A673 (cell line): ENCODE results near the gene NSD2. TPM values are rescaled to one million over a fixed set of nuclear protein-coding genes. Genes with fewer than 3 reads are reported as not detected.

ENCODE experiments used
- BruUV-seq: library from RNA; stranded (reverse); fragments of 400-500 nt; replicated peaks from 2 replicates; lab custom pipeline; 2021; lab: Mats Ljungman, UMichigan
- CTCF ChIA-PET: fragments of 300-600 bp; sonication (Branson Sonifier 250); formaldehyde crosslinking; loops from one replicate; lab custom pipeline; 2022; ENCODE audit warnings: antibody characterized with exemption; lab: Charles Lee
- POLR2A ChIA-PET: fragments of 300-600 bp; sonication (Branson Sonifier 250); formaldehyde crosslinking; loops from one replicate; lab custom pipeline; 2022; ENCODE audit warnings: antibody characterized with exemption; ENCODE audit not compliant: low non-redundant PET; lab: Charles Lee
- DNase-seq: peaks from one replicate; pipeline ENCODE4 v3.0.0-alpha.2; 2015; ENCODE audit warnings: low spot score
- H3K27ac ChIP-seq: fragments of 200-600 bp; sonication (generic); 2 replicates; pipeline ENCODE4 v1.5.1; 2016; ENCODE audit warnings: mixed run types, low read depth, mild to moderate bottlenecking, mixed read lengths, antibody characterized with exemption, low read length; ENCODE audit not compliant: poor library complexity, severe bottlenecking
- H3K27me3 ChIP-seq: fragments of 200-600 bp; sonication (generic); replicated peaks from 2 replicates; pipeline ENCODE4 v1.6.1; 2017; ENCODE audit warnings: mixed run types, low read depth, mild to moderate bottlenecking, mixed read lengths, antibody characterized with exemption, low read length; ENCODE audit not compliant: insufficient read depth, poor library complexity
- H3K36me3 ChIP-seq: fragments of 200-600 bp; sonication (generic); 2 replicates; pipeline ENCODE4 v1.6.1; 2016; ENCODE audit warnings: mixed run types, mild to moderate bottlenecking, mixed read lengths, antibody characterized with exemption, low read length; ENCODE audit not compliant: insufficient read depth, poor library complexity, severe bottlenecking
- H3K4me1 ChIP-seq: fragments of 200-600 bp; sonication (generic); 2 replicates; pipeline ENCODE4 v1.6.1; 2017; ENCODE audit warnings: mixed run types, mild to moderate bottlenecking, mixed read lengths, antibody characterized with exemption, low read length; ENCODE audit not compliant: insufficient read depth, poor library complexity, severe bottlenecking
- H3K4me3 ChIP-seq: fragments of 200-600 bp; sonication (generic); 2 replicates; pipeline ENCODE4 v1.5.1; 2016; ENCODE audit warnings: low read depth, mixed run types, mild to moderate bottlenecking, mixed read lengths, low read length; ENCODE audit not compliant: poor library complexity, severe bottlenecking
- H3K9me3 ChIP-seq: fragments of 200-600 bp; sonication (generic); 2 replicates; pipeline ENCODE4 v1.6.1; 2016; ENCODE audit warnings: mixed run types, low read depth, mild to moderate bottlenecking, mixed read lengths, antibody characterized with exemption, low read length; ENCODE audit not compliant: poor library complexity, severe bottlenecking
- EZH2 ChIP-seq: fragments of 200-600 bp; sonication (generic); IDR thresholded peaks from 2 replicates; pipeline ENCODE4 v1.6.1; 2017; ENCODE audit warnings: borderline replicate concordance, low read depth, mild to moderate bottlenecking, mixed read lengths, antibody characterized with exemption, low read length; ENCODE audit not compliant: poor library complexity, severe bottlenecking
- intact Hi-C: fragments of 100-400 bp; cut with micrococcal nuclease; formaldehyde crosslinking; loops from one replicate; pipeline ENCODE4 v1.10.0; 2022; ENCODE audit not compliant: unreplicated experiment
- total RNA-seq: library from RNA; stranded (reverse); gene quantifications from 2 replicates; pipeline ENCODE4 v1.2.3, GENCODE V29; 2021
- TF ChIP-seq, protein P1 (sequence below): fragments of 300-800, 200-600 bp; sonication (generic); conservative IDR thresholded peaks from 2 replicates; pipeline ENCODE4 v1.5.1; 2017; ENCODE audit warnings: low read depth, mild to moderate bottlenecking, antibody characterized with exemption, low read length, moderate library complexity, mixed read lengths

Gene NSD2
- total RNA-seq, 1 experiment from 2014 or later: 227 TPM

DNA sequence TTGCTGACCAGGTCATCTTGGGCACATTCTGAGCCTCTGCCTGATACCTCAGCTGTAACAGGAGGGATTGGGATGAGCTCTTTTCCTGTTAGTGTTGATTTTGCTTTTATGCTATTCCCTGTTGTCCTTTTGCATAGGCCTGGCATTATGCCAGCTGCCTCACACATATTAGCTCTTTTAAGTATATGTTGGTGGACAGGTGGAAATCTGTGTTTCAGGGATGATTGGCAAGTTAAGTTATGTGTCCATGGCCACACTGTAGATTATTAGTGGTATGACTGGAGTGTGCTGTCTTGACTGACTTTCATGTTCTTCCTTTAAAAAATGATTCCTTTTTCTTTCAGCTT lies 28.9 kb downstream of the NSD2 start:
- no peaks in the 10 kb centered on the region for H3K9me3 ChIP-seq
- intact Hi-C loops: no loop called here
- CTCF ChIA-PET: interaction anchor here (0.6 to 1.3 kb wide), 2 partner anchors 10 to 1277 kb away, joined by 3 to 6 read pairs; no protein-coding TSS in a partner anchor
- H3K4me3 ChIP-seq: no peak overlapping the region
- TF ChIP-seq, protein P1, sequence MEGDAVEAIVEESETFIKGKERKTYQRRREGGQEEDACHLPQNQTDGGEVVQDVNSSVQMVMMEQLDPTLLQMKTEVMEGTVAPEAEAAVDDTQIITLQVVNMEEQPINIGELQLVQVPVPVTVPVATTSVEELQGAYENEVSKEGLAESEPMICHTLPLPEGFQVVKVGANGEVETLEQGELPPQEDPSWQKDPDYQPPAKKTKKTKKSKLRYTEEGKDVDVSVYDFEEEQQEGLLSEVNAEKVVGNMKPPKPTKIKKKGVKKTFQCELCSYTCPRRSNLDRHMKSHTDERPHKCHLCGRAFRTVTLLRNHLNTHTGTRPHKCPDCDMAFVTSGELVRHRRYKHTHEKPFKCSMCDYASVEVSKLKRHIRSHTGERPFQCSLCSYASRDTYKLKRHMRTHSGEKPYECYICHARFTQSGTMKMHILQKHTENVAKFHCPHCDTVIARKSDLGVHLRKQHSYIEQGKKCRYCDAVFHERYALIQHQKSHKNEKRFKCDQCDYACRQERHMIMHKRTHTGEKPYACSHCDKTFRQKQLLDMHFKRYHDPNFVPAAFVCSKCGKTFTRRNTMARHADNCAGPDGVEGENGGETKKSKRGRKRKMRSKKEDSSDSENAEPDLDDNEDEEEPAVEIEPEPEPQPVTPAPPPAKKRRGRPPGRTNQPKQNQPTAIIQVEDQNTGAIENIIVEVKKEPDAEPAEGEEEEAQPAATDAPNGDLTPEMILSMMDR: no peak
- no peak for TF ChIP-seq EZH2
- no TSS peak for BruUV-seq
- H3K27ac ChIP-seq: no peak overlapping the region
- no peaks in the 10 kb centered on the region for H3K27me3 ChIP-seq
- no peak for DNase-seq
- POLR2A ChIA-PET: interaction anchor here (0.6 kb wide), 1 partner anchor 53 kb away, joined by 3 read pairs; no protein-coding TSS in a partner anchor
- H3K4me1 ChIP-seq: no peaks in the 10 kb centered on the region
- peaks cover 48% of the 10 kb centered on the region for H3K36me3 ChIP-seq

DNA sequence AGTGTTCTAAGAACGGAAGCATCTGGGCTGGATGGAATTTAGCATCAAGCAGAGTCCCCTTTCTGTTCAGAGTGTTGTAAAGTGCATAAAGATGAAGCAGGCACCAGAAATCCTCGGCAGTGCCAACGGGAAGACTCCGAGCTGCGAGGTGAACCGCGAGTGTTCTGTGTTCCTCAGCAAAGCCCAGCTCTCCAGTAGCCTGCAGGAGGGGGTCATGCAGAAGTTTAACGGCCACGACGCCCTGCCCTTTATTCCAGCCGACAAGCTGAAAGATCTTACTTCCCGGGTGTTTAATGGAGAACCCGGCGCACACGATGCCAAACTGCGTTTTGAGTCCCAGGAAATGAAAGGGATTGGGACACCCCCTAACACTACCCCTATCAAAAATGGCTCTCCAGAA lies 29.4 kb downstream of the NSD2 start:
- TF ChIP-seq, protein P1: no peak
- TF ChIP-seq EZH2: no peak
- peaks cover 50% of the 10 kb centered on the region for H3K36me3 ChIP-seq
- no peak for DNase-seq
- H3K27me3 ChIP-seq: no peaks in the 10 kb centered on the region
- POLR2A ChIA-PET: interaction anchor here (0.6 kb wide), 1 partner anchor 54 kb away, joined by 3 read pairs; no protein-coding TSS in a partner anchor
- TSS peak; percentile 82 for BruUV-seq
- no peaks in the 10 kb centered on the region for H3K4me1 ChIP-seq
- no peak overlapping the region for H3K4me3 ChIP-seq
- no peak overlapping the region for H3K27ac ChIP-seq
- H3K9me3 ChIP-seq: no peaks in the 10 kb centered on the region
- intact Hi-C loops: no loop called here
- CTCF ChIA-PET: interaction anchor here (0.6 to 1.3 kb wide), 2 partner anchors 10 to 1277 kb away, joined by 3 to 6 read pairs; no protein-coding TSS in a partner anchor

DNA sequence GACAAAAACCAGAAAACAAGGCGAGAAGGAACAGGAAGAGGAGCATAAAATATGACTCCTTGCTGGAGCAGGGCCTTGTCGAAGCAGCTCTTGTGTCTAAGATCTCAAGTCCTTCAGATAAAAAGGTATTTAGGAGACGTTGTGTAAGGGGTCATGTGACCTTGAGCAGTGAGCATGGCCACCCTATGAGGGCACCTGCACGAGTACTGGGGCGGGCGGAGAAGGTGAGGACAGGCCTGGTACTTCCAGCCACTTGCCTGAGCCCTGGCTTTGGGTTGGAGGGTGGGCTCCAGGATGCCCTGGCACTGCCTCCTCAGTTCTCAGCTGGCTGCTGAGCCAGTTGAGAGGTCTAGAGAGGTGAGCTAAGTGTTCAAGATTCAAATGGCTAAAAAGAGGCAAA lies 29.9 kb downstream of the NSD2 start:
- POLR2A ChIA-PET: no interaction called here
- H3K36me3 ChIP-seq: peaks cover 50% of the 10 kb centered on the region
- CTCF ChIA-PET: no interaction called here
- TF ChIP-seq, protein P1: no peak
- TF ChIP-seq EZH2: no peak
- H3K9me3 ChIP-seq: no peaks in the 10 kb centered on the region
- H3K4me1 ChIP-seq: no peaks in the 10 kb centered on the region
- DNase-seq: no peak
- intact Hi-C loops: no loop called here
- no peak overlapping the region for H3K4me3 ChIP-seq
- BruUV-seq: no TSS peak
- no peak overlapping the region for H3K27ac ChIP-seq
- H3K27me3 ChIP-seq: no peaks in the 10 kb centered on the region
